WTC11 (cell line): ENCODE data around the gene CLUH. TPM values are rescaled to one million over a fixed set of nuclear protein-coding genes. Genes with fewer than 3 reads are reported as not detected.
A peak's percentile ranks its signal among the peaks of the same experiment; 100 is the strongest.

Experiments used
- ATAC-seq: fragments of 200-7000 bp; cut with Tn5 transposase; 2 replicates; pipeline ENCODE4 v1.10.0; 2021; ENCODE audit warnings: mild to moderate bottlenecking, moderate library complexity
- CTCF ChIA-PET: fragments of 300-600 bp; sonication (Branson Sonifier 250); formaldehyde crosslinking; loops from one replicate; lab custom pipeline; 2021; ENCODE audit warnings: antibody characterized with exemption; lab: Charles Lee
- POLR2A ChIA-PET: fragments of 350-600 bp; sonication (Branson Sonifier 250); formaldehyde crosslinking; loops from one replicate; lab custom pipeline; 2021; ENCODE audit warnings: antibody characterized with exemption; lab: Charles Lee
- DNase-seq: peaks from one replicate; pipeline ENCODE4 v3.0.0; 2021; ENCODE audit warnings: low spot score
- H3K27ac Mint-ChIP-seq: 2 replicates; pipeline ENCODE4 v1.8.0; 2021; ENCODE audit warnings: mixed read lengths
- H3K27me3 Mint-ChIP-seq: 2 replicates; pipeline ENCODE4 v1.8.0; 2021; ENCODE audit warnings: low read depth, mild to moderate bottlenecking, moderate library complexity, mixed read lengths
- H3K36me3 Mint-ChIP-seq: 2 replicates; pipeline ENCODE4 v1.8.0; 2021; ENCODE audit warnings: mixed read lengths
- H3K4me1 Mint-ChIP-seq: 2 replicates; pipeline ENCODE4 v1.8.0; 2022; ENCODE audit warnings: mixed read lengths
- H3K4me3 Mint-ChIP-seq: 2 replicates; pipeline ENCODE4 v1.8.0; 2021; ENCODE audit warnings: mild to moderate bottlenecking, moderate library complexity, mixed read lengths
- H3K9me3 Mint-ChIP-seq: 2 replicates; pipeline ENCODE4 v1.8.0; 2021; ENCODE audit warnings: mixed read lengths
- AR ChIP-seq: fragments of 250-450 bp; sonication (Bioruptor Pico); IDR thresholded peaks from 2 replicates; pipeline ENCODE4 v1.9.0; 2021; ENCODE audit warnings: mild to moderate bottlenecking
- ARID4B ChIP-seq: sonication (generic); formaldehyde crosslinking; IDR thresholded peaks from 2 replicates; pipeline ENCODE4 v1.8.0; 2023; ENCODE audit warnings: missing genetic modification reagents, mild to moderate bottlenecking, borderline replicate concordance
- CBFB ChIP-seq: sonication (generic); formaldehyde crosslinking; IDR thresholded peaks from 2 replicates; pipeline ENCODE4 v1.8.1; 2022; ENCODE audit warnings: mild to moderate bottlenecking, low read depth, missing genetic modification reagents
- CREB1 ChIP-seq: sonication (generic); formaldehyde crosslinking; IDR thresholded peaks from 2 replicates; pipeline ENCODE4 v1.8.0; 2023; ENCODE audit warnings: mild to moderate bottlenecking, missing genetic modification reagents
- E2F4 ChIP-seq: sonication (generic); formaldehyde crosslinking; IDR thresholded peaks from 2 replicates; pipeline ENCODE4 v1.8.1; 2022; ENCODE audit warnings: low read depth, mild to moderate bottlenecking, moderate library complexity, missing genetic modification reagents, borderline replicate concordance
- ELF4 ChIP-seq: sonication (generic); formaldehyde crosslinking; IDR thresholded peaks from 2 replicates; pipeline ENCODE4 v1.8.1; 2022; ENCODE audit warnings: low read depth, mild to moderate bottlenecking, moderate library complexity, missing genetic modification reagents
- ERG ChIP-seq: fragments of 250-450 bp; sonication (Bioruptor Pico); IDR thresholded peaks from 2 replicates; pipeline ENCODE4 v1.8.0; 2021; ENCODE audit warnings: mild to moderate bottlenecking
- FOXK1 ChIP-seq: sonication (generic); formaldehyde crosslinking; IDR thresholded peaks from 2 replicates; pipeline ENCODE4 v1.8.0; 2022; ENCODE audit warnings: mild to moderate bottlenecking, moderate library complexity, missing genetic modification reagents
- MAX ChIP-seq: sonication (generic); formaldehyde crosslinking; IDR thresholded peaks from 2 replicates; pipeline ENCODE4 v1.8.0; 2022; ENCODE audit warnings: mild to moderate bottlenecking, missing genetic modification reagents
- MYBL2 ChIP-seq: sonication (generic); formaldehyde crosslinking; IDR thresholded peaks from 2 replicates; pipeline ENCODE4 v1.8.1; 2023; ENCODE audit warnings: mild to moderate bottlenecking, moderate library complexity, missing genetic modification reagents
- NR2C2 ChIP-seq: sonication (generic); formaldehyde crosslinking; IDR thresholded peaks from 2 replicates; pipeline ENCODE4 v1.8.0; 2022; ENCODE audit warnings: mild to moderate bottlenecking, missing genetic modification reagents
- NR3C1 ChIP-seq: sonication (generic); formaldehyde crosslinking; conservative IDR thresholded peaks from 2 replicates; pipeline ENCODE4 v1.8.1; 2023; ENCODE audit warnings: low read depth, mild to moderate bottlenecking, missing genetic modification reagents
- OVOL2 ChIP-seq: fragments of 250-450 bp; sonication (Bioruptor Pico); IDR thresholded peaks from 2 replicates; pipeline ENCODE4 v1.9.0; 2021; ENCODE audit warnings: mild to moderate bottlenecking, borderline replicate concordance
- RORB ChIP-seq: fragments of 250-450 bp; sonication (Bioruptor Pico); IDR thresholded peaks from 2 replicates; pipeline ENCODE4 v1.9.0; 2021; ENCODE audit warnings: mild to moderate bottlenecking
- SMAD4 ChIP-seq: sonication (generic); formaldehyde crosslinking; IDR thresholded peaks from 2 replicates; pipeline ENCODE4 v1.8.0; 2022; ENCODE audit warnings: mild to moderate bottlenecking, missing genetic modification reagents
- TEAD1 ChIP-seq: sonication (generic); formaldehyde crosslinking; IDR thresholded peaks from 2 replicates; pipeline ENCODE4 v1.8.0; 2022; ENCODE audit warnings: mild to moderate bottlenecking, missing genetic modification reagents
- ZNF232 ChIP-seq: sonication (generic); formaldehyde crosslinking; IDR thresholded peaks from 2 replicates; pipeline ENCODE4 v1.8.0; 2022; ENCODE audit warnings: mild to moderate bottlenecking, missing genetic modification reagents
- ZNF532 ChIP-seq: fragments of 250-450 bp; sonication (Bioruptor Pico); IDR thresholded peaks from 2 replicates; pipeline ENCODE4 v1.9.0; 2021; ENCODE audit warnings: mild to moderate bottlenecking, borderline replicate concordance
- ZNF671 ChIP-seq: fragments of 250-450 bp; sonication (Bioruptor Pico); IDR thresholded peaks from 2 replicates; pipeline ENCODE4 v1.8.0; 2021; ENCODE audit warnings: mild to moderate bottlenecking
- total RNA-seq: library from RNA; stranded (reverse); gene quantifications from 3 replicates; pipeline ENCODE4 v1.2.3, GENCODE V29; 2021
- TF ChIP-seq, protein P1 (sequence below): sonication (generic); formaldehyde crosslinking; IDR thresholded peaks from 2 replicates; pipeline ENCODE4 v1.8.1; 2023; ENCODE audit warnings: mild to moderate bottlenecking, missing genetic modification reagents

The CLUH gene
- total RNA-seq, 1 experiment from 2014 or later: 105 TPM

DNA sequence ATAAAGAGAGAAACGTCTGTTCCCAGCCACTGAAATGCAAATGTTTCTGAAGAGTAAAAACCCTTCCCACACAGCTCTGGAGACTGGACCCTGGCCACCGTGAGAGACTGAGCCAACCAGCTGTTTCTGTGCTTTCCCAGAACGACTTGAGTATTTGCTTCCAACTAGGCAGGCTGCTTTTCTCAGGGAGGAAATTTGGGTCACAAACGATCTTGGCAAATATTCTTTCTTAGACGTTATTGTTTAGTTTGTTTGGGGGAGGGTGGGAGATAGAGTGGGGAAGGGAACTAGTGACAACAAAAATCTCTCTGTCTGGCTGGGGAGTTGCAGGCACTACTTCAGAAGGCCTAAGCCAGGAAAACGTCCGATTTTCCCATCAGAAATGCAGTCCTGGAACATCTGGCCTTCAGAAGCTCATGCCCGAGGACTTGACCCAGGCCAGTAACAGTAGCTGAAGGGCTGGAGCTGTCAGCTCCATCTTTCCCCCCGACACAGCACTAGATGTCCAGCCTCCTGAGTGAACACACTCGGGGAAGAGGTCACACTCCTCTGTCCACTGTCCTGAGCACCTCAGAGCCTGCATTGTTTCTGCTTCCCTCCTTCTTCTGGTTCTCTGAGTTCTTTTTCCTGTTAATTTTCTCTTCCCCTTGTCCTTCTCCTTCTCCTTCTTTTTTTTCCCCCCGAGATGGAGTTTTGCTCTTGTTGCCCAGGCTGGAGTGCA is 33.9 kb upstream of the CLUH start:
- ATAC-seq (no peak), DNase-seq (no peak)
- Mint-ChIP-seq H3K27ac (peak overlapping the region; percentile 96), H3K27me3 (peaks cover 5% of the 10 kb centered on the region), H3K4me3 (no peak overlapping the region), H3K4me1 (peaks cover 17% of the 10 kb centered on the region), H3K9me3 (peaks cover 4% of the 10 kb centered on the region; the same call in 1 of the 2 replicates), H3K36me3 (peaks cover 11% of the 10 kb centered on the region)
- POLR2A ChIA-PET: no interaction called here
- CTCF ChIA-PET: interaction anchor here (0.8 kb wide), 1 partner anchor 329 kb away, joined by 3 read pairs; no protein-coding TSS in a partner anchor
- no peak for TF ChIP-seq MAX (CRISPR knock-in tag)
- TF ChIP-seq MYBL2 (CRISPR knock-in tag): no peak
- no peak for TF ChIP-seq ARID4B (CRISPR knock-in tag)
- no peak for TF ChIP-seq FOXK1 (CRISPR knock-in tag)
- TF ChIP-seq ERG: no peak
- TF ChIP-seq ELF4: no peak
- no peak for TF ChIP-seq RORB (CRISPR knock-in tag)
- TF ChIP-seq OVOL2: no peak
- TF ChIP-seq SMAD4 (CRISPR knock-in tag): no peak
- TF ChIP-seq CREB1 (CRISPR knock-in tag): no peak
- no peak for TF ChIP-seq NR2C2 (CRISPR knock-in tag)
- no peak for TF ChIP-seq ZNF671 (CRISPR knock-in tag)
- TF ChIP-seq AR: no peak

- H3K4me1 Mint-ChIP-seq: no peaks in the 10 kb centered on the region
- ATAC-seq (no peak), DNase-seq (no peak)
- H3K9me3 Mint-ChIP-seq: peaks cover 2% of the 10 kb centered on the region; the same call in 1 of the 2 replicates
- no peaks in the 10 kb centered on the region for H3K27me3 Mint-ChIP-seq
- ChIA-PET CTCF (no interaction called here), POLR2A (no interaction called here)
- H3K27ac Mint-ChIP-seq: no peak overlapping the region
- H3K4me3 Mint-ChIP-seq: no peak overlapping the region
- peaks cover 19% of the 10 kb centered on the region for H3K36me3 Mint-ChIP-seq
- no peak for TF ChIP-seq ZNF232 (CRISPR knock-in tag)
- TF ChIP-seq OVOL2: no peak
- no peak for TF ChIP-seq CBFB
- TF ChIP-seq, protein P1, sequence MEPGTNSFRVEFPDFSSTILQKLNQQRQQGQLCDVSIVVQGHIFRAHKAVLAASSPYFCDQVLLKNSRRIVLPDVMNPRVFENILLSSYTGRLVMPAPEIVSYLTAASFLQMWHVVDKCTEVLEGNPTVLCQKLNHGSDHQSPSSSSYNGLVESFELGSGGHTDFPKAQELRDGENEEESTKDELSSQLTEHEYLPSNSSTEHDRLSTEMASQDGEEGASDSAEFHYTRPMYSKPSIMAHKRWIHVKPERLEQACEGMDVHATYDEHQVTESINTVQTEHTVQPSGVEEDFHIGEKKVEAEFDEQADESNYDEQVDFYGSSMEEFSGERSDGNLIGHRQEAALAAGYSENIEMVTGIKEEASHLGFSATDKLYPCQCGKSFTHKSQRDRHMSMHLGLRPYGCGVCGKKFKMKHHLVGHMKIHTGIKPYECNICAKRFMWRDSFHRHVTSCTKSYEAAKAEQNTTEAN (CRISPR knock-in tag): no peak
- no peak for TF ChIP-seq E2F4 (CRISPR knock-in tag)
- no peak for TF ChIP-seq ZNF532
- no peak for TF ChIP-seq TEAD1
- TF ChIP-seq NR3C1 (CRISPR knock-in tag): no peak
Measured at GRCh38 chr17:2737693-2738092, 26.1 kb upstream of the CLUH start.
